Medulla oblongata (tissue), 1 donor: ENCODE results near the gene PLA2G2D.
"Not testable (repeated sequence)": the region's sequence is repeated elsewhere in the genome, so short reads cannot be mapped to it uniquely, and the experiment has no call there.

Experiments used
- DNase-seq: peaks from one replicate; pipeline ENCODE4 v3.0.0-alpha.2; 2015; ENCODE audit errors: extremely low spot score

The PLA2G2D gene

GRCh38 chr1:20142001-20142710 lies 22.8 kb upstream of the PLA2G2D start:
- DNase-seq, result no peak

- DNase-seq, result no peak
These were observed 22.1 kb upstream of the PLA2G2D start for GRCh38 chr1:20141466-20141865.

DNA sequence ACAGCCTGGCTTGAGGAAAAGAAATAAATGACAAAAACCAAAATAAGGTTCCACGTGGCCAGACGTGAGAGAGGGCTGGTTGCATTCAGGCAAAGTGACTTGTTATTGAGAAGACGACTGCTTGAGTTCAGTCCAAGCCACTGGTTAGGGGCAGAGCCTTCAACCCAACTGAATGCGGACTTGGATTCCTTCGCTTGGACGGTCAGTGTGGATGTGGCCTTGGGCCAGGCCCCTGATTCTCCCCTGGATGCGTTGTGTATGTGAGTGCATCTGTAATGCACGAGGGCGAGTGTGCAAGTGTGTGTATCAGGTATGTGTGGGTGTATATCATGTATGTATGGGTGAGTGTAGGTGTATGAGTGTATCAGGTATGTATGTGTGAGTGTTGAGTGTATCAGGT lies 21.7 kb upstream of the PLA2G2D start:
- DNase-seq, result no peak

GRCh38 chr1:20139776-20140612 lies 20.7 kb upstream of the PLA2G2D start:
- no peak for DNase-seq

DNA sequence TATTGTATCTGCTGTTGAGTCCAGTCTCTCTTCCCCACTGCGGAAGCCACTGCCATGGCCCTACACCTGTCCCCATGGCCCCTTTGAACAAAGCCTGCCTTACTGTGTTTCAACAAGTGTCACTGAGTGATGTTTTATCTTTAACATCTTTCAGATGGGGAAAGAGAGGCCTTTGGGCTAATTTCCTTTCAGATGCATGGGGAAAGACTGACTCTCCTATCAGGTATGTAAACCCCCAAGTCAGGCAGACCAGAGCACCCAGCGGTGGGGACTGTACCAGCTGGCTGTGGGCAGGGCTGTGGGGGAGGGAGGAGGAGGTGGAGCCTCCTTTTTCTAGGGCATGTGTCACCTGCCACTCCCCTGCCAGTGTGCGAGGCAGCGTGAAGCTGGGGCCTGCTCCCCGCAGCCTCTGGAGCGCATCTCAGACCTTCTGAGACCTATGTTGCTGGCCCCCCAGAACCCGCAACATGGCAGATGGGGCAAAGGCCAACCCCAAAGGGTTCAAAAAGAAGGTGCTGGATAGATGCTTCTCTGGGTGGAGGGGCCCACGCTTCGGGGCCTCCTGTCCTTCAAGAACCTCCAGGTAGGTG lies 19.7 kb upstream of the PLA2G2D start, which contains the start of gene PLA2G2F:
PLA2G2F (plus strand) TSS at position 363 of the 590 bp plus-strand sequence; CDS start at position 468, 105 bp downstream.
- no peak for DNase-seq

GRCh38 chr1:20138346-20138745 lies 19.0 kb upstream of the PLA2G2D start:
- DNase-seq, result no peak

GRCh38 chr1:20137604-20138003 lies 18.3 kb upstream of the PLA2G2D start:
- no peak for DNase-seq

- no peak for DNase-seq
These were observed 17.7 kb upstream of the PLA2G2D start for GRCh38 chr1:20137055-20137454.

- DNase-seq, result no peak
These were observed 16.9 kb upstream of the PLA2G2D start for GRCh38 chr1:20136249-20136648.

DNA sequence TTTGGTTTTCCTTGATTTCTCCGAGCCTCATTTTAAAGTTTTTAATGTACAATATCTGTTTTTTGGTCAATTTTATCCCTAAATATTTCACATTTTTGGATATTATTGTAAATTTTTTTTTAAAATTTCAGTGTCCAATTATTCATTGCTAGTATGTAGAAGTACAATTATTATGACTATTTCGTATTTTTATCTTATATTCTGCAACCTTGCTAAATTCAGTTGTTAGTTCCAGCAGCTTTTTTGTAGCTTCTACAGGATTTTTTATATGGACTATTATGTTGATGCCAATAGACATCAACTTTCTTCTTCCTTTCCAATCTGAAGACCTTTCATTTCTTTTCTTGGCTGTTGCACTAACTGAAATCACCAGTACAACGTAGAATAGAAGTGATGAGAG lies 15.7 kb upstream of the PLA2G2D start:
- no peak for DNase-seq

DNA sequence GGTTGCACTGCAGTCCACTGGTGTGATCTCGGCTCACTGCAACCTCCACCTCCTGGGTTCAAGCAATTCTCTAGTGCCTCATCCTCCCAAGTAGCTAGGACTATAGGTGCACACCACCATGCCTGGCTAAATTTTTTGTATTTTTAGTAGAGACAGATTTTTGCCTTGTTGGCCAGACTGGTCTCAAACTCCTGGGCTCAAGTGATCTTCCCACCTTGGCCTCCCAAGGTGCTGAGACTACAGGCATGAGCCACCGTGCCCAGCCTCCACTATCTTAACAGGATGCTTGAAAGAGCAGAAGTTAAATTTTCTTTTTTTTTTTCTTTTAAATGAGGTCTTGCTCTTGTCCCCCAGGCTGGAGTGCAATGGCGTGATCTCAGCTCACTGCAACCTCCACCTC lies 11.2 kb upstream of the PLA2G2D start:
- not testable (repeated sequence) for DNase-seq

DNA sequence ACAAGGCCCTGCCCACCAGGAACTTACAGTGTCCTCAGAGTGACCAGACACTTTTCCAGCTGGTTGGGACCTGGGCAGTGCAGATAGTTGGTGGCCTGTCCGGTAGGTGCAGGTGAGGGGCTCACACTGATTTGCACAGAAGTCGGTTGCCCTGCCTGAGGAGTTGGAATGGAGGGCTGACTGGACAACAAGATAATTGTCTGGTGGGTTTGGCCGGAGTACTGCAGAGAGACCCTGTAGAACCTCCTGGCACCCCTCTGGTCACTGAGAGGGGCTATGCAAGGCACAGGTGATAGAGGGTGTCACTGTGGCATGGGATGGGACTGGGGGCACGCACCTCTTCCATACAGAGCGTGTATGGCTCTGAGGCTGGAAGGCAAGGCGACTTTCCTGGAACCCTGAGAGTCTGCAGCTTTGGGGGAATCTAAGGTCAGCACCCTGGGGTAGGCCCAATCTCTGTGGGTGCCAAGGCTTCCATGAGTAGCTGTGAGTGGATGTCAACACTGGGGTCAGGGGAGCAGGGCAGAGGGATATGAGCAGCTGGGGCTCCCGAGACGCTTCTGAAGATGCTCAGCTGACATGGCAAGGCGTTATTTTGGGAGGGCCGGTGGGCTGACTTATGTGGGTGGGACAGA lies 7.6 kb upstream of the PLA2G2D start:
- no peak for DNase-seq

- DNase-seq, result peak; percentile 3
These were observed 6.9 kb upstream of the PLA2G2D start for GRCh38 chr1:20126041-20126805.

DNA sequence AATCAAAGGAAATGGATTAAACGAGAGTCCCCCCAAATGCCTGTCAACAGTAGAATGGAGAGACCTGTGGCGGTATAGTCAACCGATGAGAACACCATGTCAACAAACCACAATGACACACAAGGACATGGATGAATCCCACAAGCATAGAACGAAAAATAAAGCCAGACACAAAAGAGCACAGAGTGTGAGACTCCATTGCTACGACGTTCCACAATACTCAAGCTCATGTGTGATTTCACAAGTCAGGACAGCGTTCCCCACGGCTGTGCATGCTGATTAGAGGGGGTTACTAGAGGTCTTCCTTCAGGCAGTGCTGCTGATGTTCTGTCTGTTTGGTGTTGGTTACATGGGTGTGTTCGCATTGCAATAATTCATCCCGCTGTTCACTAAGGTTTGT lies 5.8 kb upstream of the PLA2G2D start:
- DNase-seq, result no peak

DNA sequence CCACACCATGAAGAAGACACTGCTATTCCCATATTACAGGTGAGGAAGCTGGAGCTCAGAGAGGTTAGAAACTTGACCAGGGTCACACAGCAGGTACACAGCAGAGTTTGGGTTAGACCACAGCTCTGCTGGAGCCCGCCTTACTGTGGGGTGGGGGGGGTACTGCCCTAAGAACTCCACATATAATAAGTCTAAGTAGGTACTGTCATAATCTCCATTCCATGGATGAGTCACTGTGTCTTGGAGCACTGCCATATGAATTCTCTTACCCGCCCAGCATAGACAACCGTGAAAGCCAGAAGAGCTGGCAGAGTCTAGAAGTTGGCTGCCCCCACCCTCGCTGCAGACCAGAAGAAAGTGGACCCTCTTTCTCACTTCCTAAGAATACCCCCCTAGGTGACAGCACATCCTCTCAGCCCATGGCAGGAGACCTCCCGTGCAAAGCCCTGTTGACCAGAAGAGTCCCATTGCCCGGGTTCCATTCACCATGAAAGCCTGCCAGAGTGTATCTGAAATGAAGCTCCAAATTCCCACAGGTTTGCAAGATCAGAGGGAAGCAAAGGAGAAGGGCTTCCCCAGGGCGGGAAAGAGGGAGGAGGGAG lies 5.2 kb upstream of the PLA2G2D start:
- no peak for DNase-seq

GRCh38 chr1:20123722-20124455 lies 4.6 kb upstream of the PLA2G2D start:
- DNase-seq, result no peak

- no peak for DNase-seq
These were observed 1.5 kb upstream of the PLA2G2D start for GRCh38 chr1:20120796-20121195.

DNA sequence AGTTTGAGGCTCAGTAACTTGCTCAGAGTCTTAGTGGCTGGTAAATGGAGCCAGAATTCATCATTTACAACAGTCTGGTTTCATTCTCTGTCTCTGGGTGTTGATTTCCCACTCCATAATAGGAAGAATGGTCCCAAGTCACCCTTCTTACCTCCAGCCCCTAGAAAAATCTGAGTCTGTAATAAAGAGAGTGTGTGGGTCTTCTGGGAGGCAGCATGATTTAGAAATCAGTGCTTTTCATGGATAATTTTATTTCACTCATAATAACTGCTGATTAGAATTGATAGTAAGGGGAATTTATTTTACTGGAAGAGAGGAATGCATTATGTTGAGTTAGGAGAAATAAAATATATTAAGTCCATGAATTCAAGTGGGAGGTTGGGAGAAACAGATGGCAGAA lies 2.1 kb downstream of the PLA2G2D start:
- no peak for DNase-seq

GRCh38 chr1:20115916-20116315 lies 3.4 kb downstream of the PLA2G2D start:
- no peak for DNase-seq

DNA sequence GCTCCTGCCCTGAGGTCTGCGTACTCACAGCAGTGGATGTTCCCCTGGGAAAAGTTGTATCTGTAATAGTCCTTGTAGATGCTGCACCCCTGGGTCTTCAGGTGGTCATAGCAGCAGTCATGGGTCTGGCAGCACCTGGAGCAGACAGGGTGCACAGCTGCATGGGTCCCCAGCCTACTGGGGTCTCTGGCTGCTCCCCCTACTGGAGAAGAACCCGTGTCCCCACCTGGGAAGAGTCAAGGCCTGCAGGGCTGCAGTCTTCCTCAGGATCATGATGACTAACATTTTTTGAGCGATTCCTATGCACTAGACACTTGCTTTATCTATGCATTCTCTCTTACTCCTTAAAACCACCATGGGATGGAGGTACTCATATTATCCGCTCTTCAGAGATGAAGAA lies 3.9 kb downstream of the PLA2G2D start:
- no peak for DNase-seq
